ENCODE results near the gene PMM2. TPM values are rescaled to one million over a fixed set of nuclear protein-coding genes. Genes with fewer than 3 reads are reported as not detected.

The PMM2 gene
- total RNA-seq, 4 donors from 2014 or later = 20.0 to 33.0 (median 25.7) TPM

GRCh38 chr16:8853150-8853549, 55.5 kb downstream of the PMM2 start:
- Histone ChIP-seq H3K27me3 (no peaks in the 10 kb centered on the region), H3K9me3 (no peaks in the 10 kb centered on the region), H3K4me3 (no peak overlapping the region), H3K27ac (no peak overlapping the region), H3K4me1 (peaks cover 8% of the 10 kb centered on the region), H3K36me3 (peaks cover 62% of the 10 kb centered on the region)
- 80% methylated on average over 7 of the region's 7 CpGs for WGBS
- TF ChIP-seq POLR2AphosphoS5 (IDR thresholded peaks at IDR 0.05) = no peak
- TF ChIP-seq, protein P1, sequence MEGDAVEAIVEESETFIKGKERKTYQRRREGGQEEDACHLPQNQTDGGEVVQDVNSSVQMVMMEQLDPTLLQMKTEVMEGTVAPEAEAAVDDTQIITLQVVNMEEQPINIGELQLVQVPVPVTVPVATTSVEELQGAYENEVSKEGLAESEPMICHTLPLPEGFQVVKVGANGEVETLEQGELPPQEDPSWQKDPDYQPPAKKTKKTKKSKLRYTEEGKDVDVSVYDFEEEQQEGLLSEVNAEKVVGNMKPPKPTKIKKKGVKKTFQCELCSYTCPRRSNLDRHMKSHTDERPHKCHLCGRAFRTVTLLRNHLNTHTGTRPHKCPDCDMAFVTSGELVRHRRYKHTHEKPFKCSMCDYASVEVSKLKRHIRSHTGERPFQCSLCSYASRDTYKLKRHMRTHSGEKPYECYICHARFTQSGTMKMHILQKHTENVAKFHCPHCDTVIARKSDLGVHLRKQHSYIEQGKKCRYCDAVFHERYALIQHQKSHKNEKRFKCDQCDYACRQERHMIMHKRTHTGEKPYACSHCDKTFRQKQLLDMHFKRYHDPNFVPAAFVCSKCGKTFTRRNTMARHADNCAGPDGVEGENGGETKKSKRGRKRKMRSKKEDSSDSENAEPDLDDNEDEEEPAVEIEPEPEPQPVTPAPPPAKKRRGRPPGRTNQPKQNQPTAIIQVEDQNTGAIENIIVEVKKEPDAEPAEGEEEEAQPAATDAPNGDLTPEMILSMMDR (IDR thresholded peaks at IDR 0.05) = no peak
- no peak for TF ChIP-seq EP300 (IDR thresholded peaks at IDR 0.05)
- no peak for TF ChIP-seq POLR2A (IDR thresholded peaks at IDR 0.05)
- no peak for DNase-seq (ENCODE audit: low spot score in 2 of 2)

- peaks cover 8% of the 10 kb centered on the region for H3K4me1 ChIP-seq
- no peaks in the 10 kb centered on the region for H3K9me3 ChIP-seq
- no peaks in the 10 kb centered on the region for H3K27me3 ChIP-seq
- peaks cover 62% of the 10 kb centered on the region for H3K36me3 ChIP-seq
- WGBS = 86% methylated on average over 7 of the region's 7 CpGs
- no peak overlapping the region for H3K4me3 ChIP-seq
- no peak for DNase-seq (ENCODE audit: low spot score in 2 of 2)
- no peak overlapping the region for H3K27ac ChIP-seq
- TF ChIP-seq EP300 (IDR thresholded peaks at IDR 0.05) (no peak), POLR2A (IDR thresholded peaks at IDR 0.05) (no peak), POLR2AphosphoS5 (IDR thresholded peaks at IDR 0.05) (no peak)
- TF ChIP-seq, protein P1 (IDR thresholded peaks at IDR 0.05) = no peak
Measured at GRCh38 chr16:8853611-8854010, 56.0 kb downstream of the PMM2 start.

DNA sequence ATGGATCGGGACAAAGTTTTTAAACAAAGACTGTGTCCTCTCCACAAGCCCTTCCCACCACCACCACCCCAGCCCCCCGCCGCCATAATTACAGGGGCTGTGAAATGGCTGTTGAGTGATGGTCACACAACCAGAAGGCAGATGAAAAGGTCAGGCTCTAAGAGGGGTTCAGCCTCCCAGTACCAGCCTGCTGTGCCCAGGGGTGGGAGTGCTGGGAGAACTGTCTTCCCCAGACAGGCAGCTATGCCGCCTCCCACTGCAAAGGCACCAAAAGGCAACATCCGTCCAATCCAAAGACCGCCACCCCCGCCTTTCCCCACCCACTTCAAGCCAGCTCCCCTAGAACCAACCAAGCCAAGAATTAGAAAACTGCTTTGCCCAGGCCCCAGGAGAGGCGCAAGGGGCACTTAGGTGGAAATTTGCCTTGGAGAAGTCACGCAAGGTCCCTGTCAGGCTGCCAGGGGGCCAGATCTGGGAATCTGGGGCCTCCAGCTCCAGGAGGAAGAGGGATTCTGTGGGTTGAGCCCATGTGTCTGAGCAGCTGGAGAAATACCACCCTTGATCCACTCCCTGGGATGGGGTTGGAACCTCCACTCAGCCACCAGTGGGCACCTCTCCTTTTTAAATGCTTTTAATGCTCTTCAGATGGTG, 56.8 kb downstream of the PMM2 start:
- H3K4me3 ChIP-seq = no peak overlapping the region
- 89% methylated on average over 9 of the region's 9 CpGs for WGBS
- no peaks in the 10 kb centered on the region for H3K27me3 ChIP-seq
- H3K27ac ChIP-seq = no peak overlapping the region
- peaks cover 60% of the 10 kb centered on the region for H3K36me3 ChIP-seq
- peaks cover 8% of the 10 kb centered on the region for H3K4me1 ChIP-seq
- H3K9me3 ChIP-seq = no peaks in the 10 kb centered on the region
- no peak for DNase-seq (ENCODE audit: low spot score in 2 of 2)
- no peak for TF ChIP-seq EP300 (IDR thresholded peaks at IDR 0.05)

GRCh38 chr16:8855051-8855786, 57.6 kb downstream of the PMM2 start:
- 96% methylated on average over 6 of the region's 11 CpGs for WGBS
- no peaks in the 10 kb centered on the region for H3K9me3 ChIP-seq
- DNase-seq (ENCODE audit: low spot score in 2 of 2) = no peak
- TF ChIP-seq POLR2A (IDR thresholded peaks at IDR 0.05) = no peak
- no peak for TF ChIP-seq EP300 (IDR thresholded peaks at IDR 0.05)
- TF ChIP-seq, protein P1 (IDR thresholded peaks at IDR 0.05) = no peak
- TF ChIP-seq POLR2AphosphoS5 (IDR thresholded peaks at IDR 0.05) = no peak
- peaks cover 52% of the 10 kb centered on the region for H3K36me3 ChIP-seq
- no peaks in the 10 kb centered on the region for H3K27me3 ChIP-seq
- peaks cover 6% of the 10 kb centered on the region for H3K4me1 ChIP-seq
- no peak overlapping the region for H3K4me3 ChIP-seq
- no peak overlapping the region for H3K27ac ChIP-seq

- TF ChIP-seq POLR2A (IDR thresholded peaks at IDR 0.05) (no peak), EP300 (IDR thresholded peaks at IDR 0.05) (no peak), POLR2AphosphoS5 (IDR thresholded peaks at IDR 0.05) (no peak)
- TF ChIP-seq, protein P1 (IDR thresholded peaks at IDR 0.05) = no peak
- no peak for DNase-seq (ENCODE audit: low spot score in 2 of 2)
- no peaks in the 10 kb centered on the region for H3K9me3 ChIP-seq
- peaks cover 3% of the 10 kb centered on the region for H3K4me1 ChIP-seq
- peaks cover 52% of the 10 kb centered on the region for H3K36me3 ChIP-seq
- no peak overlapping the region for H3K27ac ChIP-seq
- H3K27me3 ChIP-seq = no peaks in the 10 kb centered on the region
- no peak overlapping the region for H3K4me3 ChIP-seq
- WGBS = 64% methylated on average over 5 of the region's 5 CpGs
Measured at GRCh38 chr16:8855972-8856371, 58.3 kb downstream of the PMM2 start.
